K562 (cell line): ENCODE data around the gene ACSS1. TPM values are rescaled to one million over a fixed set of nuclear protein-coding genes. Genes with fewer than 3 reads are reported as not detected.

Source experiments
- ATAC-seq: fragments of 200-7000 bp; cut with Tn5 transposase; 3 replicates; pipeline ENCODE4 v1.9.1; 2020; ENCODE audit warnings: moderate library complexity
- BruUV-seq: library from RNA; stranded (reverse); fragments of 400-500 nt; replicated peaks from 2 replicates; lab custom pipeline; 2021; lab: Mats Ljungman, UMichigan
- CTCF ChIA-PET: fragments of 300-600 bp; formaldehyde crosslinking; extraction: SDS; loops from one replicate; lab custom pipeline; 2021; ENCODE audit warnings: low intra/inter-chr PET ratio; lab: Yijun Ruan, JAX
- POLR2A ChIA-PET: fragments of 300-600, 350-650 bp; sonication (Branson Sonifier 250); formaldehyde crosslinking; extraction: SDS; loops from one replicate; lab custom pipeline; 2021; ENCODE audit warnings: antibody characterized with exemption, inconsistent platforms; lab: Yijun Ruan, JAX
- DNase-seq, 4 experiments: peaks; one replicate each; pipeline versions ENCODE4 v3.0.0 to v3.0.0-alpha.2; 2011 to 2018; ENCODE audit warnings: low spot score in 3 of 4, mixed read lengths in 3 of 4; ENCODE audit errors: extremely low read depth in 1 of 4
- FAIRE-seq: peaks from 2 replicates; lab custom pipeline; 2011; peaks lifted over from hg19 to GRCh38; lab: Jason Lieb, UNC
- H2AFZ ChIP-seq: 2 replicates; pipeline ENCODE4 v1.6.0; 2011; ENCODE audit warnings: low read depth, low read length, control low read depth, inconsistent platforms
- H3K27ac ChIP-seq: fragments of 200-600 bp; 3 replicates; pipeline ENCODE4 v1.8.0; 2011; ENCODE audit warnings: low read depth, mild to moderate bottlenecking, control low read depth, inconsistent platforms, low read length, moderate library complexity, mixed read lengths; ENCODE audit errors: extremely low read depth
- H3K27me3 ChIP-seq, 2 experiments: fragments of 300-600 bp in 1 of 2; 2 replicates in 1 of 2; 3 replicates in 1 of 2; pipeline versions ENCODE4 v1.6.0 to v1.8.0; 2011; ENCODE audit warnings: inconsistent platforms in 2 of 2, low read length in 2 of 2, mild to moderate bottlenecking in 1 of 2, mixed read lengths in 1 of 2, moderate library complexity in 1 of 2; ENCODE audit not compliant: control insufficient read depth in 2 of 2, insufficient read depth in 2 of 2
- H3K36me3 ChIP-seq: fragments of 300-600 bp; 3 replicates; pipeline ENCODE4 v1.8.0; 2011; ENCODE audit warnings: mild to moderate bottlenecking, low read length, inconsistent platforms; ENCODE audit not compliant: control insufficient read depth, insufficient read depth
- H3K4me1 ChIP-seq, 2 experiments: fragments of 200-600 bp in 1 of 2; replicated peaks in 1 of 2; 2 replicates in 1 of 2; 3 replicates in 1 of 2; pipeline versions ENCODE4 v1.5.1 to v1.8.0; 2011; ENCODE audit warnings: inconsistent platforms in 2 of 2, low read length in 2 of 2, mild to moderate bottlenecking in 1 of 2, mixed read lengths in 1 of 2, moderate library complexity in 1 of 2; ENCODE audit not compliant: control insufficient read depth in 2 of 2, insufficient read depth in 2 of 2
- H3K4me2 ChIP-seq: 2 replicates; pipeline ENCODE4 v1.6.1; 2011; ENCODE audit warnings: low read length, control low read depth, inconsistent platforms, mixed read lengths; ENCODE audit not compliant: insufficient read depth
- H3K4me3 ChIP-seq: fragments of 200-600 bp; sonication (generic), shearing (Covaris generic); 2 replicates; pipeline ENCODE4 v1.5.1; 2016; ENCODE audit warnings: control low read depth, inconsistent platforms
- H3K79me2 ChIP-seq: fragments of 200-600 bp; 3 replicates; pipeline ENCODE4 v1.8.0; 2011; ENCODE audit warnings: low read length, inconsistent platforms; ENCODE audit not compliant: control insufficient read depth, insufficient read depth
- H3K9ac ChIP-seq, 2 experiments: 2 replicates each; pipeline versions ENCODE4 v1.6.0 to v1.6.1; 2011; ENCODE audit warnings: low read depth in 2 of 2, low read length in 2 of 2, control low read depth in 1 of 2, inconsistent platforms in 1 of 2, mild to moderate bottlenecking in 1 of 2, mixed read lengths in 1 of 2; ENCODE audit not compliant: insufficient read depth in 1 of 2
- H3K9me1 ChIP-seq: one replicate; pipeline ENCODE4 v1.6.0; 2011; ENCODE audit warnings: inconsistent platforms, mild to moderate bottlenecking, low read length, moderate library complexity; ENCODE audit not compliant: control insufficient read depth, insufficient read depth
- H3K9me3 ChIP-seq: replicated peaks from 2 replicates; pipeline ENCODE4 v1.5.1; 2011; ENCODE audit warnings: low read depth, low read length, inconsistent platforms; ENCODE audit not compliant: control insufficient read depth, insufficient read depth
- H4K20me1 ChIP-seq: replicated peaks from 2 replicates; pipeline ENCODE4 v1.6.1; 2011; ENCODE audit warnings: low read length, inconsistent platforms, mixed read lengths; ENCODE audit not compliant: control insufficient read depth, insufficient read depth
- ASH1L ChIP-seq: fragments of 450-650 bp; IDR thresholded peaks from 2 replicates; pipeline ENCODE4 v1.6.1; 2018; ENCODE audit warnings: borderline replicate concordance, mild to moderate bottlenecking, low read depth; ENCODE audit not compliant: partially characterized antibody
- BMI1 ChIP-seq: fragments of 150-350 bp; IDR thresholded peaks from 2 replicates; pipeline ENCODE4 v1.6.1; 2014; ENCODE audit warnings: low read length
- DNMT1 ChIP-seq: fragments of 450-650 bp; IDR thresholded peaks from 2 replicates; pipeline ENCODE4 v1.6.1; 2016; ENCODE audit warnings: antibody characterized with exemption, mild to moderate bottlenecking
- ELF1 ChIP-seq: fragments of 200-800 bp; sonication (Bioruptor generic); IDR thresholded peaks from 2 replicates; pipeline ENCODE4 v1.6.1; 2016; ENCODE audit warnings: missing genetic modification characterization, missing compliant biosample characterization
- EWSR1 ChIP-seq: fragments of 450-650 bp; IDR thresholded peaks from 2 replicates; pipeline ENCODE4 v1.6.1; 2018; ENCODE audit warnings: borderline replicate concordance, mild to moderate bottlenecking, low read depth, moderate library complexity; ENCODE audit not compliant: partially characterized antibody
- SMAD2 ChIP-seq: fragments of 150-350 bp; IDR thresholded peaks from 2 replicates; pipeline ENCODE4 v1.6.1; 2014; ENCODE audit warnings: low read depth, mild to moderate bottlenecking, low read length
- TBP ChIP-seq: optimal IDR thresholded peaks from 2 replicates; pipeline ENCODE3; 2011; ENCODE audit warnings: low read depth, low read length, improper control_type of control experiment
- ZNF239 ChIP-seq: fragments of 250-450 bp; sonication (Bioruptor Pico); IDR thresholded peaks from 2 replicates; pipeline ENCODE4 v1.4.0; 2020; ENCODE audit warnings: mild to moderate bottlenecking
- WGBS: fragments of 100-300 bp; shearing (Covaris generic); methylation state at CpG from one replicate; pipeline ENCODE4 v1.1.6; 2016; ENCODE audit warnings: low coverage, mixed read lengths; ENCODE audit not compliant: insufficient coverage; ENCODE audit errors: missing lambda C conversion rate; 5-methylcytosine and 5-hydroxymethylcytosine counted together
- in situ Hi-C: fragments of 300-500 bp; cut with MboI; formaldehyde crosslinking; loops from 4 replicates; pipeline ENCODE4 v1.15.0; 2018; ENCODE audit warnings: inconsistent platforms, mixed read lengths
- intact Hi-C: fragments of 100-400 bp; cut with micrococcal nuclease; formaldehyde crosslinking; loops from 2 replicates; pipeline ENCODE4 v1.14.2; 2022
- polyA plus RNA-seq, 8 experiments: library from polyadenylated mRNA; depleted of rRNA in 4 of 8; stranded (reverse) in 5 of 8; unstranded in 3 of 8; fragments of >200 nt; fragmentation: Nextera tagmentation in 2 of 8; fragmentation: Illumina TruSeq in 1 of 8; extraction: Ambion mirVana in 2 of 8; extraction: Trizol in 1 of 8; gene quantifications; 2 replicates each; pipeline versions ENCODE4 v1.2.1 to v1.2.3, GENCODE V29; 2011 to 2014; ENCODE audit warnings: inconsistent platforms in 1 of 8, missing spikeins in 1 of 8
- total RNA-seq, 7 experiments: library from RNA; depleted of rRNA in 6 of 7; stranded (reverse); fragments of >200 nt in 6 of 7; fragmentation: Illumina TruSeq in 2 of 7; extraction: Trizol in 2 of 7; gene quantifications; 2 replicates each; pipeline versions ENCODE4 v1.2.1 to v1.2.3, GENCODE V29; 2011 to 2021; ENCODE audit warnings: low replicate concordance in 1 of 7
- TF ChIP-seq, protein P1 (sequence below): fragments of 250-450 bp; sonication (Bioruptor Pico); IDR thresholded peaks from 2 replicates; pipeline ENCODE4 v1.8.0; 2022; ENCODE audit warnings: moderate library complexity, mild to moderate bottlenecking, inconsistent platforms
- TF ChIP-seq, protein P2 (sequence below): sonication (generic); formaldehyde crosslinking; IDR thresholded peaks from 2 replicates; pipeline ENCODE4 v1.8.0; 2022; ENCODE audit warnings: missing genetic modification reagents, mild to moderate bottlenecking, borderline replicate concordance

ACSS1 gene
- total and polyA plus RNA-seq, 9 of the 15 experiments (the other 6 are each of a cell fraction or from before 2014, with no cell fraction given): 0.07 to 2.1 (median 0.27) TPM; not detected in 3

DNA sequence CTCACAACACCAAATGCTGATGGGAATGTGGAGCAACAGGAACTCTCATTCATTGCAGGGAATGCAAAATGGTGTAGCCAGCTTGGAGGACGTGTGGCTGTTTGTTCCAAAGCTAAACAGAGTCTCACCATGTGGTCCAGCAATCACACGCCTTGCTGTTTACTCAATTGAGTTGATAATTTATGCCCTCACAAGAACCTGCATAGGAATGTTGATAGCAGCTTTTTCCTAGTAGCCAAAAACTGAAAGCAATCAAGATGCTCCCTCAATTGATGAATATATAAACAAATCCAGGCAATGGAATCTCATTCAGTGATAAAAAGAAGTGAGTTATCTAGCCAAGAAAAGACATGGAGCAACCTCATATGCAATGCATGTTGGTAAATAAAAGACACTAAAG, 39.6 kb upstream of the ACSS1 start:
- no peak overlapping the region for H3K4me3 ChIP-seq
- in situ Hi-C loops: no loop called here
- H2AFZ ChIP-seq: no peak overlapping the region
- WGBS: 0% methylated on average over 2 of the region's 2 CpGs
- DNase-seq: no peak
- H4K20me1 ChIP-seq: no peaks in the 10 kb centered on the region; the same call in 1 of the 2 replicates
- no peaks in the 10 kb centered on the region for H3K9me1 ChIP-seq
- intact Hi-C loops: no loop called here
- BruUV-seq: no TSS peak
- POLR2A ChIA-PET: no interaction called here
- no peaks in the 10 kb centered on the region for H3K27me3 ChIP-seq
- no peak for FAIRE-seq
- TF ChIP-seq DNMT1 (no peak), BMI1 (no peak), SMAD2 (no peak), ASH1L (no peak), ZNF239 (CRISPR knock-in tag) (no peak), ELF1 (tag) (no peak), EWSR1 (no peak), TBP (no peak)
- TF ChIP-seq, protein P1, sequence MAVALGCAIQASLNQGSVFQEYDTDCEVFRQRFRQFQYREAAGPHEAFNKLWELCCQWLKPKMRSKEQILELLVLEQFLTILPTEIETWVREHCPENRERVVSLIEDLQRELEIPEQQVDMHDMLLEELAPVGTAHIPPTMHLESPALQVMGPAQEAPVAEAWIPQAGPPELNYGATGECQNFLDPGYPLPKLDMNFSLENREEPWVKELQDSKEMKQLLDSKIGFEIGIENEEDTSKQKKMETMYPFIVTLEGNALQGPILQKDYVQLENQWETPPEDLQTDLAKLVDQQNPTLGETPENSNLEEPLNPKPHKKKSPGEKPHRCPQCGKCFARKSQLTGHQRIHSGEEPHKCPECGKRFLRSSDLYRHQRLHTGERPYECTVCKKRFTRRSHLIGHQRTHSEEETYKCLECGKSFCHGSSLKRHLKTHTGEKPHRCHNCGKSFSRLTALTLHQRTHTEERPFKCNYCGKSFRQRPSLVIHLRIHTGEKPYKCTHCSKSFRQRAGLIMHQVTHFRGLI (CRISPR knock-in tag): no peak
- TF ChIP-seq, protein P2, sequence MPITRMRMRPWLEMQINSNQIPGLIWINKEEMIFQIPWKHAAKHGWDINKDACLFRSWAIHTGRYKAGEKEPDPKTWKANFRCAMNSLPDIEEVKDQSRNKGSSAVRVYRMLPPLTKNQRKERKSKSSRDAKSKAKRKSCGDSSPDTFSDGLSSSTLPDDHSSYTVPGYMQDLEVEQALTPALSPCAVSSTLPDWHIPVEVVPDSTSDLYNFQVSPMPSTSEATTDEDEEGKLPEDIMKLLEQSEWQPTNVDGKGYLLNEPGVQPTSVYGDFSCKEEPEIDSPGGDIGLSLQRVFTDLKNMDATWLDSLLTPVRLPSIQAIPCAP (CRISPR knock-in tag): no peak
- no peaks in the 10 kb centered on the region for H3K4me1 ChIP-seq
- H3K36me3 ChIP-seq: no peaks in the 10 kb centered on the region
- H3K9me3 ChIP-seq: no peaks in the 10 kb centered on the region
- no peak overlapping the region for H3K9ac ChIP-seq
- H3K27ac ChIP-seq: no peak overlapping the region
- no peak overlapping the region for H3K4me2 ChIP-seq
- H3K79me2 ChIP-seq: no peaks in the 10 kb centered on the region
- CTCF ChIA-PET: no interaction called here
- ATAC-seq: no peak
